Stimulated activated CD8-positive, alpha-beta memory T cell treated with anti-CD3 and anti-CD28 coated beads, Interleukin-4, amount 100 ng/mL, for 48 hours (primary cell): ENCODE measurements around the gene PNPLA5.
A peak's percentile ranks its signal among the peaks of the same experiment; 100 is the strongest.
"Not testable (repeated sequence)": the region's sequence is repeated elsewhere in the genome, so short reads cannot be mapped to it uniquely, and the experiment has no call there.

Source experiments
- DNase-seq: peaks from one replicate; pipeline ENCODE4 v3.0.0-alpha.2; 2020

Gene PNPLA5, protein sequence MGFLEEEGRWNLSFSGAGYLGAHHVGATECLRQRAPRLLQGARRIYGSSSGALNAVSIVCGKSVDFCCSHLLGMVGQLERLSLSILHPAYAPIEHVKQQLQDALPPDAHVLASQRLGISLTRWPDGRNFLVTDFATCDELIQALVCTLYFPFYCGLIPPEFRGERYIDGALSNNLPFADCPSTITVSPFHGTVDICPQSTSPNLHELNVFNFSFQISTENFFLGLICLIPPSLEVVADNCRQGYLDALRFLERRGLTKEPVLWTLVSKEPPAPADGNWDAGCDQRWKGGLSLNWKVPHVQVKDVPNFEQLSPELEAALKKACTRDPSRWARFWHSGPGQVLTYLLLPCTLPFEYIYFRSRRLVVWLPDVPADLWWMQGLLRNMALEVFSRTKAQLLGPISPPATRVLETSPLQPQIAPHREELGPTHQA

DNA sequence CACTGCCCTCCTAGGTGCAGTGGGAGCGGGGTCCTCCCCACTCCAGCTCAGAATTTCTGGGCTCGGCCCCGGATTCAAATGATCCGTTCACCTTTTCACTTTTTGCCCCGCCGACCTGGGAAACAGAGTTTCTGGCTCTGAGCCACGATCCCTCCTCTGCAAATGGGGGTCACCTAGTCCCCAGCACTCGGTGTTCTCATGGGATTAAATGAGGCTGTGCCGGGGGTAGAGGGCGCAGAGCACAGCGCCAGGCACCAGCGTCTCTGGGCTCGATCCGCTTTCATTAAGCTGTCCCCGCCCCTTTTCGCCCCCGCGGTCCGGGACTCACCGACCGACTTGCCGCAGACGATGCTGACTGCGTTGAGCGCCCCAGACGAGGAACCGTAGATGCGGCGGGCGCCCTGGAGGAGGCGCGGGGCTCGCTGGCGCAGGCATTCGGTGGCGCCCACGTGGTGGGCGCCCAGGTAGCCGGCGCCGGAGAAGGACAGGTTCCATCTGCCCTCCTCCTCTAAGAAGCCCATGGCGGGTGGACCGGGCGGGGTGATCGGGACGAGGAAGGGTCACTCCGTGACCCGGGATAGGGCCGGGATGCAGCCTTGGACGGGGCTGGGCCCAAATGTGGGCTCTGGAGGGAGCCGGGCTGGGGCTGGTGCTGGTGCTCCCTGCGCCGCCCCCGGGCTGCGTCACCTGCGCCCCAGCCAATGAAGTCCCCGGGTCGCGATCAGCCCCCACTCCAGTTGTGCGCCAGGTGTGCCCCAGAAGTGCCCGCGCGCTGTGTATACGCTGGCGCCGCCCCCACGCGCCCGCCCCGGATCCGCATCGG lies at the start of gene PNPLA5:
TSS of gene PNPLA5 (minus strand) at position 654 of the 823 bp plus-strand sequence. CDS start at position 521, 133 bp downstream.
- DNase-seq: peak; percentile 64

DNA sequence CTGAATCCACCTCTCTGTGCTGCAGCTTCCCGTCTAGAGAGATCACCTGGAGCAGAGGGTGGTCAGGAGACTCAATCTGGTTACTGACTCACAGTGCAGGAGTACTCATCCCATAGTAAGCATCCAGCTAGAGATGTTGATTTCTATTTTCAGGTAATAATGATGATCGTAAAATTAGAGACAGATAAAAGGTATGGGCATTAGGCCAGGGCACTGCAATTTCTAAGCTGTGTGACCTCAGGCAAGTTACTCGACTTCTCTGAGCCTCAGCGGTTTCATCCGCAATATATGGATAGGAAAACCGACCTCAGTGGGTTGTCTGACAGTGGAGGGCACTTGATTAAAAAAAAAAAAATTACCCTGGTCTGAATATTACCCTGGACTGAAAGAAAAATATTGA lies 49.6 kb upstream of the PNPLA5 start:
- no peak for DNase-seq

DNA sequence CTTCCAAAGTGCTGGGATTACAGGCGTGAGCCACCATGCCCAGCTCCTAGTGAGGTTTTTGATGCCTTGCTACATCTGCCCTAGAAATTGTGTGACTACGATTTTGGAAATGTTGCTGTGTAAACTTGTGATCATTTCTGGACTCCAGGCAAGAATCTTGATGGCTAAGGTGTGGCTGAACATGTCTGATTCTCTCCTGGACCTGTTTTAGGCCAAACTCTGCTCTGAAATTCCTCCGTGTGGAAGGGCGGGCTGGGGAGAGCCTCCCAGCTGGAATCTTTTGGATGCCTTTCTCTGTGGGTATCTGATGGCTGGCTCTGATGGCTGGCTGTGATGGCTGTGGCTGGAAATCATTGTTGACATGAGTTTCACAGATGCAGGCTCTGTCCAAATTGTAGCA lies 40.0 kb upstream of the PNPLA5 start:
- no peak for DNase-seq

DNA sequence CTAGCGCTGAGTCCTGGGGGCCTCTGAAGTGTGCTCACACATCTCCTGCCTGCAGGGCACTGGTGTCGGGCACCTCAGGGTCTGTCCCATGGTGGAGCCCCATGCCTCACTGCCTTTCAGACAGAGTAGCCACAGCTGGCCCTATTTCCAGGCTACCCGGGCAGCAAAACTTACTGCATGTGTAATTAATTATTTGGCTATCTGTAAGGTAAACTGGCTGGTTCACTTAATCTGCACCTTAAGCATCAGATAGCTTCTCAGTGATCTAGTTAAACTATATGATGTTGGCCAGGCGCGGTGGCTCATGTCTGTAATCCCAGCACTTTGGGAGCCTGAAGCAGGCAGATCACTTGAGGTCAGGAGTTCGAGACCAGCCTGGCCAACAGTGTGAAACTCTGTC lies 37.1 kb upstream of the PNPLA5 start:
- no peak for DNase-seq

DNA sequence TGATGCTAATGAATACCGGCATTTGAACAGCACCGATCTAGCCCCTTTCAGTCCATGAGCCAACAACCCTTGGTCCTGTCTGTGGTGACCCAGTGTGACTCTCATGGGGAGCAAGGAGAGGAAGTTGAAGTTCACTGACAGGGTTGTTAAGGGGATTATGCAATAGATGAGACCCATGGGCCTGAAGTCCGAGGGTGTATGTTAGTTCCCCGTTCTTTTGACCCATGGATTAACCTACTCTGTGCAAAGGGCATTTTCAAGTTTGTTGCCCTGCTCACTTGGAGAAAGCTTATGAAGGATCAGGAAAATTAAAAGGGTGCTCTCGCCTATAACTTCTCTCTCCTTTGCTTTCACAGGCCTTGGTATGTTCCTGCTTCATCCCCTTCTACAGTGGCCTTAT lies 36.7 kb upstream of the PNPLA5 start:
- DNase-seq: no peak

DNA sequence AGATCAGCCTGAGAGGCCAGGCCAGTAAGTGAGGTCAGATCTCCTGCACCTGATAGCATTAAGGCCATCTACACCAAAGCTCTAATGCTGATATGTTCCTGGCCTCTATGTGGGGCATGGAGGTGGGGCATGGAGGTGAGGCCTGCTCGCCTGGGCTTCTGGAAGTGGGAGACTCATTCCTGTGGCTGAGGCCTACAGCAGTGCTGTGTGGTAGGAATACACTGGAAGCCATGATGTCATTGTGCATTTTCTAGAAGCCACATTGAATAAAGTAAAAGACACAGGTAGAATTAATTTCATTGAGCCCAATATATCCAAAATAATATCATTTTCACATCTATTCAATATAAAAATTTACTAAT lies 34.5 kb upstream of the PNPLA5 start:
- DNase-seq: no peak

- DNase-seq: no peak
Measured at GRCh38 chr22:43925433-43926348, 33.9 kb upstream of the PNPLA5 start.

DNA sequence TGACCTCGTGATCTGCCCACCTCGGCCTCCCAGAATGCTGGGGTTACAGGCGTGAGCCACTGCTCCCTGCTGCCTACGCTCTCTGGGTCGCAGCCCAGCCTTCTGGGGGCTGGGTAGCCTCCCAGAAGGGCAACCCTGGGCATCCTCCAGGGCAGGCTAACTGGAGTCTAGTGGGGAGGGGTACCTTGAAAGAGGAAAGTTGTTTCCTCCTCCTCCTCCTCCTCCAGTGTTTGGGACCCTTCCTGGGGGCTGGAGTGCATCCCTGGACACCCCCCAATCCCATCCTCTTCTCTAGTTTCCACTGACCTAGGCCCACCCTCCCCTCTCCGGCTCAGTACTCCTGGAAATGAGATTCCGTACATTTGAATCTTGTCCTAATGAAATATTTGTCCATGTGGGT lies 33.1 kb upstream of the PNPLA5 start:
- DNase-seq: no peak

DNA sequence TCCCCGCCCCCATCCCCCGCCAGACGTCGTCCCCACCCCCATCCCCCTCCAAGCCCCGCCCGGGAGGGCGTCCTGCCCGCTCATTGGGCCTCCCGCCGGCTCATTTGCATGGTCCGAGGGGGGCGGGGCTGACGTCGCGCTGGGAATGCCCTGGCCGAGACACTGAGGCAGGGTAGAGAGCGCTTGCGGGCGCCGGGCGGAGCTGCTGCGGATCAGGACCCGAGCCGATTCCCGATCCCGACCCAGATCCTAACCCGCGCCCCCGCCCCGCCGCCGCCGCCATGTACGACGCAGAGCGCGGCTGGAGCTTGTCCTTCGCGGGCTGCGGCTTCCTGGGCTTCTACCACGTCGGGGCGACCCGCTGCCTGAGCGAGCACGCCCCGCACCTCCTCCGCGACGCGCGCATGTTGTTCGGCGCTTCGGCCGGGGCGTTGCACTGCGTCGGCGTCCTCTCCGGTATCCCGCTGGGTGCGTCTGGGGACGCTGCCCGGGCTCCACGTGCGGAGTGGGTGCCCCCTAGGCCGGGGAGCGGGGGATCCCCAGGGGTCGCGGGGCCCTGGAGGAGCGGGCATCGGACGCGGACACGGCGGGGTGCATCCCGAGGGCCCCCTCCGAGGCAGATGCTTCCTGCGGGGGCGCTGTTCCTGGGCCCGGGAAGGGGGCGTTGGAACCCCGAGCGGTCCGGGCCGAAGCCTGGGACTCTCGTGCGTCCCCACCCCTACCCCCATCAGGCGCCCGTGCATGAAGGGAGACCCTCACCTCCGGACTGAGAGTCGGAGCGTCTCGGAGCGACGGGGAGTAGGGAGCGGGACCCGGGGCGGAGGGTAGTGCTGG lies 32.0 kb upstream of the PNPLA5 start, which contains the start of gene PNPLA3:
TSS of gene PNPLA3 (plus strand) at position 175 of the 834 bp plus-strand sequence. CDS start at position 282, 107 bp downstream.
- peak; percentile 87 for DNase-seq

DNA sequence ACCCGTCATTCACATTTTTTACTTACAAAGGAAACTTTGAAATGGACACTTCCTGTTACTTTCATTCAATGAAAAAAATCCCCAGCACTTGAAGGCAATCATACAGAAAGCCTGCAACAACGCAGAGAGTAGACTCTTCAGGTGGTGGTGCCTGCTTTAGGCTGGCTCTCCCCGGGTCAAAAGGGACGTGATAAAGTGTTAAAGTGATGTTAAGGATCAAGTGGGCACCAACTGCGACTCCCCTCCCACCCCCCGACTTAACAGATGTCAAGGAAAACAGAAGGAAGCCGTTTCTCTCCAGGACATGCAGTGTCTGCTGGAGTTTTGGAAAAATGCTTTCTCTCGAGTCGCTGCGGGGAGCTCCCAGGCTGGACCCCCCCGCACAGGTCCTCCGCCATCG lies 31.4 kb upstream of the PNPLA5 start:
- DNase-seq: no peak

GRCh38 chr22:43922123-43922522 lies 30.3 kb upstream of the PNPLA5 start:
- no peak for DNase-seq

DNA sequence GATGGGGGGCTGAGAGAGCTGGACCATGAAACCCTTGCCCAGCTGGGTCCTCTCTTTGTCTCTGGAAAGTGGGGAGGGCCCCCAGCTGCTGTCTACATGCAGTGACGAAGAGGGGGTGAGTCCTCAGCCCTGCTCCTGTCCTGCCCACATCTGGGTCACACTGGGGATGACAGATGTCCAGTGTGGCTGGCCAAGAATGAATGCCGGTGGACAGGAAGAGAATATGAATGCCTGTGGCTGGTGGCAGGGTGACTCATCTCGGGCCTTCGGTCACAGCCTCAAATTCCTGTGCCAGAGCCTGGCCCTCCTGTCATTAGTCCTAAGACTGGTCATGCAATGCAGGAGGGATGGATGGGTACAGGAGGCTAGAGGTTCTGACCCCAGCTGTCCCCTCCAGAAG lies 29.6 kb upstream of the PNPLA5 start:
- no peak for DNase-seq

GRCh38 chr22:43919106-43919973 lies 27.5 kb upstream of the PNPLA5 start:
- DNase-seq: no peak

DNA sequence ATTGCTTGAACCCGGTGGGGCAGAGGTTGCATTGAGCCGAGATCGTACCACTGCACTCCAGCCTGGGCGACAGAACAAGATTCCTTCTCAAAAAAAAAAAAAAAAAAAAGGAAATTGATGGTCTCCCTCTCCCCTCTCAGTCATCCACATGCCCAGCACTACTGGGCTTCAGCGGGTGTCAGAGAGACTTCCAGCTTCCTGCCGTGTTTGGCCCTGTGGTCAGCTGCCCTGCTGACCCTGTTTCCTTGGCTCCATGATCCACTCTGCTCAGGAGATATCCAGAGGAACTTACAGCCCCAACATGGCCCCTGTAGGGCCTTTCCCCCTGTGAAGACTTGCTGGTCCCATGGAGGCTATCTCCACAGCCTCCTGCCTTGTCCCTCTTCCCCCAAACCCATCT lies 25.7 kb upstream of the PNPLA5 start:
- DNase-seq: no peak

- no peak for DNase-seq
Measured at GRCh38 chr22:43911351-43911750, 19.5 kb upstream of the PNPLA5 start.

GRCh38 chr22:43910178-43910695 lies 18.4 kb upstream of the PNPLA5 start:
- DNase-seq: no peak

GRCh38 chr22:43909708-43910107 lies 17.9 kb upstream of the PNPLA5 start:
- no peak for DNase-seq

- no peak for DNase-seq
Measured at GRCh38 chr22:43905681-43906080, 13.9 kb upstream of the PNPLA5 start.

GRCh38 chr22:43904412-43904811 lies 12.6 kb upstream of the PNPLA5 start:
- DNase-seq: peak; percentile 59

- DNase-seq: not testable (repeated sequence)
Measured at GRCh38 chr22:43903033-43903432, 11.2 kb upstream of the PNPLA5 start.
